Neural cell (in vitro differentiated cells): ENCODE measurements around the gene CRYZL1. TPM values are rescaled to one million over a fixed set of nuclear protein-coding genes. Genes with fewer than 3 reads are reported as not detected.

ENCODE experiments used
- H2AFZ ChIP-seq: fragments of 200-600, 300-800 bp; sonication (generic), shearing (Covaris generic); 2 replicates; pipeline ENCODE4 v1.6.0; 2014; ENCODE audit warnings: low read depth, mild to moderate bottlenecking, antibody characterized with exemption, low read length, moderate library complexity
- H3F3A ChIP-seq: fragments of 200-600 bp; shearing (Covaris generic); 2 replicates; pipeline ENCODE4 v1.6.1; 2016; ENCODE audit warnings: mild to moderate bottlenecking, moderate library complexity, mixed read lengths, antibody characterized with exemption, low read length; ENCODE audit not compliant: insufficient read depth, poor library complexity, severe bottlenecking
- H3K27ac ChIP-seq: fragments of 200-600, 300-800 bp; sonication (generic), shearing (Covaris generic); 2 replicates; pipeline ENCODE4 v1.5.1; 2014; ENCODE audit warnings: mild to moderate bottlenecking, low read length, moderate library complexity
- H3K27me3 ChIP-seq: fragments of 300-800, 200-600 bp; sonication (generic), shearing (Covaris generic); 2 replicates; pipeline ENCODE4 v1.6.0; 2014; ENCODE audit warnings: mild to moderate bottlenecking, low read depth, low read length, moderate library complexity; ENCODE audit not compliant: insufficient read depth
- H3K36me3 ChIP-seq: fragments of 300-800, 200-600 bp; sonication (generic), shearing (Covaris generic); 2 replicates; pipeline ENCODE4 v1.5.1; 2014; ENCODE audit warnings: mild to moderate bottlenecking, antibody characterized with exemption, low read length, moderate library complexity; ENCODE audit not compliant: insufficient read depth
- H3K4me2 ChIP-seq: fragments of 300-800, 200-600 bp; sonication (generic), shearing (Covaris generic); 2 replicates; pipeline ENCODE4 v1.6.0; 2014; ENCODE audit warnings: mild to moderate bottlenecking, low read length
- H3K4me3 ChIP-seq: fragments of 300-800, 200-600 bp; sonication (generic), shearing (Covaris generic); 2 replicates; pipeline ENCODE4 v1.5.1; 2014; ENCODE audit warnings: mild to moderate bottlenecking, low read length, moderate library complexity
- H3K79me2 ChIP-seq: fragments of 200-600 bp; shearing (Covaris generic); replicated peaks from 2 replicates; pipeline ENCODE4 v1.6.0; 2014; ENCODE audit warnings: mild to moderate bottlenecking, low read length, moderate library complexity; ENCODE audit not compliant: insufficient read depth
- H3K9ac ChIP-seq: fragments of 300-800, 200-600 bp; sonication (generic), shearing (Covaris generic); 2 replicates; pipeline ENCODE4 v1.6.1; 2016; ENCODE audit warnings: mild to moderate bottlenecking, low read length, mixed read lengths
- H3K9me2 ChIP-seq: fragments of 200-600 bp; shearing (Covaris generic); 2 replicates; pipeline ENCODE4 v1.6.1; 2016; ENCODE audit warnings: mild to moderate bottlenecking, low read length, mixed read lengths; ENCODE audit not compliant: insufficient read depth
- H3K9me3 ChIP-seq: fragments of 200-600, 300-800 bp; sonication (generic), shearing (Covaris generic); 2 replicates; pipeline ENCODE4 v1.6.1; 2016; ENCODE audit warnings: mild to moderate bottlenecking, mixed run types, low read length, moderate library complexity, mixed read lengths
- H4K20me1 ChIP-seq: fragments of 200-600 bp; shearing (Covaris generic); 2 replicates; pipeline ENCODE4 v1.6.1; 2016; ENCODE audit warnings: mild to moderate bottlenecking, mixed run types; ENCODE audit not compliant: insufficient read depth
- EP300 ChIP-seq: fragments of 450-650 bp; conservative IDR thresholded peaks from 2 replicates; pipeline ENCODE4 v1.6.1; 2014; ENCODE audit warnings: antibody characterized with exemption, mild to moderate bottlenecking, moderate library complexity; ENCODE audit not compliant: poor library complexity, severe bottlenecking
- EZH2 ChIP-seq: fragments of 200-600, 300-800 bp; shearing (Covaris generic), sonication (generic); IDR thresholded peaks from 2 replicates; pipeline ENCODE4 v1.6.1; 2014; ENCODE audit warnings: antibody characterized with exemption, low read length, borderline replicate concordance, mild to moderate bottlenecking; ENCODE audit not compliant: insufficient read depth, poor library complexity, severe bottlenecking
- MXI1 ChIP-seq: fragments of 450-650 bp; conservative IDR thresholded peaks from 2 replicates; pipeline ENCODE4 v1.6.1; 2014; ENCODE audit warnings: antibody characterized with exemption, mild to moderate bottlenecking; ENCODE audit not compliant: poor library complexity, severe bottlenecking
- POLR2AphosphoS5 ChIP-seq: IDR thresholded peaks from 2 replicates; pipeline ENCODE4 v1.6.1; 2012
- RAD21 ChIP-seq: fragments of 450-650 bp; conservative IDR thresholded peaks from 2 replicates; pipeline ENCODE4 v1.6.1; 2014; ENCODE audit warnings: antibody characterized with exemption, mild to moderate bottlenecking, moderate library complexity
- REST ChIP-seq: IDR thresholded peaks from 2 replicates; pipeline ENCODE4 v1.6.1; 2012; ENCODE audit warnings: borderline replicate concordance
- SMC3 ChIP-seq: fragments of 450-650 bp; conservative IDR thresholded peaks from 2 replicates; pipeline ENCODE4 v1.6.1; 2014; ENCODE audit warnings: antibody characterized with exemption, mild to moderate bottlenecking, moderate library complexity; ENCODE audit not compliant: poor library complexity
- TAF1 ChIP-seq: IDR thresholded peaks from 2 replicates; pipeline ENCODE4 v1.6.1; 2012; ENCODE audit warnings: low read depth
- polyA plus RNA-seq: library from polyadenylated mRNA; depleted of rRNA; stranded (reverse); fragments of >200 nt; gene quantifications from 2 replicates; pipeline ENCODE4 v1.2.3, GENCODE V29; 2014
- TF ChIP-seq, protein P1 (sequence below): fragments of 450-650 bp; IDR thresholded peaks from 2 replicates; pipeline ENCODE4 v1.5.1; 2014; ENCODE audit warnings: antibody characterized with exemption, mild to moderate bottlenecking, moderate library complexity; ENCODE audit not compliant: poor library complexity, severe bottlenecking

Gene CRYZL1
- polyA plus RNA-seq, 1 donor from 2014 or later = 54.3 TPM

DNA sequence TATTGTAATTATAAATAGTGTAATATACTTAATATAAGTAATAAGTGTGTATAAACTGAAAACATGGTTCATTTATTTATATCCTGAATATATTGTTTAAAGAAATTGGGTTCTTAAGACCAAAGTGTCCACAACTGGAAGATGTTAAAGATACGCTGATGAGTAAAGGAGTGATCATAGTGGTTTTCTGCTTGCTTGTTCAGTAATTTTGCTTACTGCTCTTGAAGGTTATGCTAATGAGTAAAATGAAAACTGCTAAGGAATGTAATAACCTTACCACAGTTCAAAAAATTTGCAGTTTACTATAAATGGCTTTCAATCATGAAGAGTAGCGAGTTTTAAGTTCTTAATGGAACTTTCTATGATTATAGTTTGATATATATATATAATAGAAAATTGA lies 75.0 kb downstream of the CRYZL1 start:
- H4K20me1 ChIP-seq = no peaks in the 10 kb centered on the region

GRCh38 chr21:33562389-33562788 lies 79.2 kb downstream of the CRYZL1 start:
- no peaks in the 10 kb centered on the region for H4K20me1 ChIP-seq
- H3K79me2 ChIP-seq = peaks cover 29% of the 10 kb centered on the region
- H3K4me2 ChIP-seq = no peak overlapping the region
- no peaks in the 10 kb centered on the region for H3F3A ChIP-seq
- H3K9ac ChIP-seq = no peak overlapping the region
- peaks cover 12% of the 10 kb centered on the region for H3K36me3 ChIP-seq
- no peak overlapping the region for H3K4me3 ChIP-seq
- H3K27me3 ChIP-seq = no peaks in the 10 kb centered on the region
- no peaks in the 10 kb centered on the region for H3K9me3 ChIP-seq
- no peaks in the 10 kb centered on the region for H3K9me2 ChIP-seq
- no peak overlapping the region for H2AFZ ChIP-seq
- TF ChIP-seq REST = no peak
- TF ChIP-seq, protein P1, sequence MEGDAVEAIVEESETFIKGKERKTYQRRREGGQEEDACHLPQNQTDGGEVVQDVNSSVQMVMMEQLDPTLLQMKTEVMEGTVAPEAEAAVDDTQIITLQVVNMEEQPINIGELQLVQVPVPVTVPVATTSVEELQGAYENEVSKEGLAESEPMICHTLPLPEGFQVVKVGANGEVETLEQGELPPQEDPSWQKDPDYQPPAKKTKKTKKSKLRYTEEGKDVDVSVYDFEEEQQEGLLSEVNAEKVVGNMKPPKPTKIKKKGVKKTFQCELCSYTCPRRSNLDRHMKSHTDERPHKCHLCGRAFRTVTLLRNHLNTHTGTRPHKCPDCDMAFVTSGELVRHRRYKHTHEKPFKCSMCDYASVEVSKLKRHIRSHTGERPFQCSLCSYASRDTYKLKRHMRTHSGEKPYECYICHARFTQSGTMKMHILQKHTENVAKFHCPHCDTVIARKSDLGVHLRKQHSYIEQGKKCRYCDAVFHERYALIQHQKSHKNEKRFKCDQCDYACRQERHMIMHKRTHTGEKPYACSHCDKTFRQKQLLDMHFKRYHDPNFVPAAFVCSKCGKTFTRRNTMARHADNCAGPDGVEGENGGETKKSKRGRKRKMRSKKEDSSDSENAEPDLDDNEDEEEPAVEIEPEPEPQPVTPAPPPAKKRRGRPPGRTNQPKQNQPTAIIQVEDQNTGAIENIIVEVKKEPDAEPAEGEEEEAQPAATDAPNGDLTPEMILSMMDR = no peak
- no peak for TF ChIP-seq SMC3
- TF ChIP-seq POLR2AphosphoS5 = no peak
- no peak overlapping the region for H3K27ac ChIP-seq

More for the DNA sequence above, 75.0 kb downstream of the CRYZL1 start:
- TF ChIP-seq EP300 (no peak), TAF1 (no peak), EZH2 (no peak), SMC3 (no peak), MXI1 (no peak), RAD21 (no peak), REST (no peak), POLR2AphosphoS5 (no peak)
- TF ChIP-seq, protein P1 = no peak
- Histone ChIP-seq H3K27me3 (no peaks in the 10 kb centered on the region), H3K4me2 (no peak overlapping the region), H3K9me3 (no peaks in the 10 kb centered on the region), H3K9ac (no peak overlapping the region), H2AFZ (no peak overlapping the region), H3F3A (no peaks in the 10 kb centered on the region), H3K79me2 (peaks cover 13% of the 10 kb centered on the region), H3K9me2 (no peaks in the 10 kb centered on the region), H3K36me3 (peaks cover 3% of the 10 kb centered on the region), H3K27ac (no peak overlapping the region), H3K4me3 (no peak overlapping the region)
